Measurements from ENCODE around the gene ZNF816. TPM values are rescaled to one million over a fixed set of nuclear protein-coding genes. Genes with fewer than 3 reads are reported as not detected.
A peak's percentile ranks its signal among the peaks of the same experiment; 100 is the strongest.
"Not testable (repeated sequence)": the region's sequence is repeated elsewhere in the genome, so short reads cannot be mapped to it uniquely, and the experiment has no call there.

The ZNF816 gene
- total and polyA plus RNA-seq, 8 donors: 3.2 to 12.1 (median 4.7) TPM

GRCh38 chr19:52936151-52936953 lies 26.3 kb downstream of the ZNF816 start:
- 50 to 55% methylated on average over 12 of the region's 12 CpGs for WGBS, 2 donors
- peak overlapping the region in 3 of 4 donors; percentile 46 to 60 (median 48) for H3K27ac ChIP-seq
- H3K4me3 ChIP-seq: no peak overlapping the region
- TF ChIP-seq, protein P1, sequence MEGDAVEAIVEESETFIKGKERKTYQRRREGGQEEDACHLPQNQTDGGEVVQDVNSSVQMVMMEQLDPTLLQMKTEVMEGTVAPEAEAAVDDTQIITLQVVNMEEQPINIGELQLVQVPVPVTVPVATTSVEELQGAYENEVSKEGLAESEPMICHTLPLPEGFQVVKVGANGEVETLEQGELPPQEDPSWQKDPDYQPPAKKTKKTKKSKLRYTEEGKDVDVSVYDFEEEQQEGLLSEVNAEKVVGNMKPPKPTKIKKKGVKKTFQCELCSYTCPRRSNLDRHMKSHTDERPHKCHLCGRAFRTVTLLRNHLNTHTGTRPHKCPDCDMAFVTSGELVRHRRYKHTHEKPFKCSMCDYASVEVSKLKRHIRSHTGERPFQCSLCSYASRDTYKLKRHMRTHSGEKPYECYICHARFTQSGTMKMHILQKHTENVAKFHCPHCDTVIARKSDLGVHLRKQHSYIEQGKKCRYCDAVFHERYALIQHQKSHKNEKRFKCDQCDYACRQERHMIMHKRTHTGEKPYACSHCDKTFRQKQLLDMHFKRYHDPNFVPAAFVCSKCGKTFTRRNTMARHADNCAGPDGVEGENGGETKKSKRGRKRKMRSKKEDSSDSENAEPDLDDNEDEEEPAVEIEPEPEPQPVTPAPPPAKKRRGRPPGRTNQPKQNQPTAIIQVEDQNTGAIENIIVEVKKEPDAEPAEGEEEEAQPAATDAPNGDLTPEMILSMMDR (IDR thresholded peaks at IDR 0.05): no peak
- no peaks in the 10 kb centered on the region for H3K27me3 ChIP-seq
- peak in 1 of 6 donors; percentile 33 for DNase-seq
- H3K36me3 ChIP-seq: no peaks in the 10 kb centered on the region
- ATAC-seq: peak; percentile 86 to 92 (median 87)
- peaks cover 4 to 22% (median 19%) of the 10 kb centered on the region in 3 donors for H3K4me1 ChIP-seq
- no peaks in the 10 kb centered on the region for H3K9me3 ChIP-seq
- intact Hi-C loops (cut with DNase I): no loop called here
- no peak for FAIRE-seq

- Histone ChIP-seq H3K4me1 (peaks cover 4 to 22% (median 19%) of the 10 kb centered on the region in 3 donors), H3K27ac (peak overlapping the region in 3 of 4 donors; percentile 46 to 48 (median 48)), H3K36me3 (no peaks in the 10 kb centered on the region), H3K9me3 (no peaks in the 10 kb centered on the region), H3K4me3 (no peak overlapping the region), H3K27me3 (no peaks in the 10 kb centered on the region)
- peak in 3 of 4 donors; percentile 17 to 56 (median 23) for ATAC-seq
- no peak for FAIRE-seq
- intact Hi-C loops (cut with DNase I): no loop called here
- TF ChIP-seq, protein P1 (IDR thresholded peaks at IDR 0.05): no peak
- 85 to 89% methylated on average over 8 of the region's 8 CpGs for WGBS, 2 donors
- no peak for DNase-seq
These were observed 27.2 kb downstream of the ZNF816 start for GRCh38 chr19:52935434-52935833.

DNA sequence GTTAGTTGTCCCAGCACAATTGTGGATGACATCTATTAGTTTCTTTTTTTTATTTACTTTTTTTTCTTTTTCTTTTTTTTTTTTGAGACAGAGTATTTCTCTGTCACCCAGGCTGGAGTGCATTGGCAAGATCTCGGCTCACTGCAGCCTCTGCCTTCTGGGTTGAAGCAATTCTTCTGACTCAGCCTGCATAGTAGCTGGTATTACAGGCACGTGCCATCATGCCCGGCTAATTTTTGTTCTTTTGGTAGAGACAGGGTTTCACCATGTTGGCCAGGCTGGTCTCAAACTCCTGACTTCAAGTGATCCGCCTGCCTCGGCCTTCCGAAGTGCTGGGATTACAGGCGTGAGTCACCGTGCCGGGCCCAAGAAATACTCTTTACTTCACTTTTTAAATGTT lies 38.0 kb downstream of the ZNF816 start:
- H3K27me3 ChIP-seq; H3K36me3 ChIP-seq; FAIRE-seq; H3K4me1 ChIP-seq; H3K4me3 ChIP-seq; H3K9me3 ChIP-seq; intact Hi-C loops (cut with DNase I); DNase-seq; ATAC-seq: not testable (repeated sequence)
- WGBS, 2 donors: 87 to 90% methylated on average over 9 of the region's 9 CpGs
- H3K27ac ChIP-seq: peak overlapping the region in 2 of 4 donors; percentile 77 to 92

DNA sequence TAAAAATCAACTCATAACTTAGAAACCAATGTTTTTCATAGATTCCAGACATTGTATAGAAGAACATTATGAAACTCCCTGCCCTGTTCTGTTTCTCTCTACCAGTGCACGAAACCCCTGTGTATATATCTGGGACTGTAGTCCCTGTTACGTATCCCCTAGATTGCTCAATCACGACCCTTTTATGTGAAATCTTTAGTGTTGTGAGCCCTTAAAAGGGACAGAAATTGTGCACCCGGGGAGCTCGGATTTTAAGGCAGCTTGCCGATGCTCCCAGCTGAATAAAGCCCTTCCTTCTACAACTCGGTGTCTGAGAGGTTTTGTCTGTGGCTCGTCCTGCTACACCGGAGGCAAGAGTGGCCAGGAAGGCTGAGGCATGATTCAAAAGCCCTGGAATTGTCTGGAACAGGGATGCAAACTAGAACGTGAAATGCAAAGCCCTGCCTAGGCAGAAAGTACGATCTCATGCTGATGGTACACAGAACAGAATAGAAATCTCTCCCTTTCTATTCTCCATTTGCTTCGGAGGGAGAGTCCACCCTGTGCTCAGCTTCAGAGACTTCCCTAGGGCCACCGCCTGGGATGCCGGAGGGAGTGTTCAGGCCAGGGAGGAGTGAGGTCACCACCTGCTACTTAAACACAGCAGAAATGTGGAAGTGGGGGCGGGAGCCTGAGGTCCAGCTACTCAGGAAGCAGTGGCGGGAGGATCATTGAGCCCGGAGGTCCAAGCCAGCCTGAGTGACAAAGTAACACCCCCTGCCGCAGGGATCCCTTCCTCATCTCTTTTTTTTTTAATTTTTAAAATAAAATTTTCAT lies 38.7 kb downstream of the ZNF816 start:
- WGBS, 2 donors: 48 to 50% methylated on average over 18 of the region's 18 CpGs
- TF ChIP-seq, protein P1 (IDR thresholded peaks at IDR 0.05): no peak
- Histone ChIP-seq H3K4me1 (peaks cover 0 to 5% (median 0%) of the 10 kb centered on the region in 3 donors), H3K4me3 (peak overlapping the region in 3 of 4 donors; percentile 52 to 59 (median 56)), H3K36me3 (peaks cover 0 to 8% (median 2%) of the 10 kb centered on the region in 3 donors), H3K9me3 (no peaks in the 10 kb centered on the region), H3K27me3 (no peaks in the 10 kb centered on the region), H3K27ac (peak overlapping the region; percentile 51 to 92 (median 70))
- FAIRE-seq (no peak), DNase-seq (peak in 5 of 6 donors; percentile 35 to 68 (median 49)), ATAC-seq (peak; percentile 25 to 58 (median 42))
- intact Hi-C loops (cut with DNase I): no loop called here
